Measurements from ENCODE around the gene TMEM63B.

DNA sequence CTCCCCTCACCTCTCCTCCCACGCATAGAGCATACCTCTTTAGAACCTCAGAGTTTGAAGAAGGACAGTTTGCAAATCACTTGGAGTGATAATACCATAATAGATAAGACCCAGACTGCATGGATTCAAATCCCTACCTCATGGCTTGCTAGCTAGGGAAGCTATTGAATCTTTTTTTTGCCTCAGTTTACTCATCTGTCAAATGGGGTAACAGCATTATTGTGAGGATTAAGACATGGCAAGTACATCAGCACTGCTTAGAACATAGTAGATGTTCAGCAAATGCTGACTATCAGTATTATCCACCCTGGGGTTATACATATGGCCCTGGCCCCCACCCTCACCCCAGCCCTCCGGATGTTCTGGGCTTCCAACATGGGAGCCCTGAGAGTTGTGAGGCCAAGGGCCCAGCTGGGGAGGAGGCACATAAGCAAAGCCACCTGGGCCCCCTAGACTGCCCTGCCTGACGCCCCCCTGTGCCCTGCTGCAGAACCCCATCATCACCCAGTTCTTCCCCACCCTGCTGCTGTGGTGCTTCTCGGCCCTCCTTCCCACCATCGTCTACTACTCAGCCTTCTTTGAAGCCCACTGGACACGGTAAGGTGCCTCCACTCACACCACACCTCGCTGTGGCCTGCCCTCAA is 22.1 kb downstream of the TMEM63B start:
- TF ChIP-seq, protein P1, sequence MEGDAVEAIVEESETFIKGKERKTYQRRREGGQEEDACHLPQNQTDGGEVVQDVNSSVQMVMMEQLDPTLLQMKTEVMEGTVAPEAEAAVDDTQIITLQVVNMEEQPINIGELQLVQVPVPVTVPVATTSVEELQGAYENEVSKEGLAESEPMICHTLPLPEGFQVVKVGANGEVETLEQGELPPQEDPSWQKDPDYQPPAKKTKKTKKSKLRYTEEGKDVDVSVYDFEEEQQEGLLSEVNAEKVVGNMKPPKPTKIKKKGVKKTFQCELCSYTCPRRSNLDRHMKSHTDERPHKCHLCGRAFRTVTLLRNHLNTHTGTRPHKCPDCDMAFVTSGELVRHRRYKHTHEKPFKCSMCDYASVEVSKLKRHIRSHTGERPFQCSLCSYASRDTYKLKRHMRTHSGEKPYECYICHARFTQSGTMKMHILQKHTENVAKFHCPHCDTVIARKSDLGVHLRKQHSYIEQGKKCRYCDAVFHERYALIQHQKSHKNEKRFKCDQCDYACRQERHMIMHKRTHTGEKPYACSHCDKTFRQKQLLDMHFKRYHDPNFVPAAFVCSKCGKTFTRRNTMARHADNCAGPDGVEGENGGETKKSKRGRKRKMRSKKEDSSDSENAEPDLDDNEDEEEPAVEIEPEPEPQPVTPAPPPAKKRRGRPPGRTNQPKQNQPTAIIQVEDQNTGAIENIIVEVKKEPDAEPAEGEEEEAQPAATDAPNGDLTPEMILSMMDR (IDR thresholded peaks at IDR 0.05), result no peak
- TF ChIP-seq POLR2AphosphoS5 (IDR thresholded peaks at IDR 0.05) (no peak), POLR2A (IDR thresholded peaks at IDR 0.05) (no peak)
